ENCODE measurements around the gene CDH22. TPM values are rescaled to one million over a fixed set of nuclear protein-coding genes. Genes with fewer than 3 reads are reported as not detected.

CDH22 gene
- total and polyA plus RNA-seq, 10 of the 15 experiments (the other 5 are each of a cell fraction or from before 2014, with no cell fraction given) = not detected

DNA sequence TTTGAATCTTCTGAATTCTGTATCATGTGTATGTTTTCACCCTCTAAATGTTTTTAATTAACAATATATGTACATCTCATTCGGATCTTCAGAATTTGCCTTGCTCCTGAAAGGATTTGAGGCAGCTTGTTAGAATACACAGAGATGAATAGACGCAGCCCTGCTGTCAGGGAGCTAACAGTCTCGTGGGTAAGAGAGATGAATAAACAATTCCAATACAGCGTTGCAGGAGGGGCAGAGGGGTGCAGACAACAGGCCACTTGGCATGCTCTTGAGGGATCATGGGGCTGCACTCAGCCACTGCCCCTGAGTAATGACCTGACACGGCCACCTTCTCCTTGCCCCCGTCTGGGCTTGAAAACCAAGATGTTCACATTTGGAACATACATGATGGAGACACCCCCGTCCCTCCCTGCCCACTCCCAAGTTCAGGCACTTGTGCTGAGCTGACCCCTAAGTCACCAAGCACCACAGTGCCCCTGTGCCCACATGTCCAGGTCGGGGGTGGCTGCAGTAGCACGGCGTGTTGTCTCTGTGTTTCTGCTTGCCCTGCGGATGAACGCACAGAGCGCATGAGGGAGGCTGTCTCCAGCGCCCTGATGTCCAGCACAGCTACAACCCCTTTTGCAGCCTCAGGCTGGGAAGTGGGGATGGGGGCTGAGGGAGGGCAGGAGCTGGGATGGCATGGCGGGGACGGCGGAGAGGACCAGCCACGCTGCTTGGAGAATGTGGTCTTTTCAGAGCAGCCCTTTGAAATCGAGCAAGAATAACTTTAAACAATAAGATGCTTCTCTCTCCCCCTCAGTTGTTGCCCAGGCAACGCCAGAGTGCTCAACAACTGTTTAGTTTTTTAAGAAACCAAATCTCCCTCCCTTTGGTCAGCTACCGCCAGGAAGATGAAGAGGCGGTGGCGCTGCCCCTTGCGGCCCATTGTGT, 33.0 kb upstream of the CDH22 start (continued):
- TF ChIP-seq, protein P1, sequence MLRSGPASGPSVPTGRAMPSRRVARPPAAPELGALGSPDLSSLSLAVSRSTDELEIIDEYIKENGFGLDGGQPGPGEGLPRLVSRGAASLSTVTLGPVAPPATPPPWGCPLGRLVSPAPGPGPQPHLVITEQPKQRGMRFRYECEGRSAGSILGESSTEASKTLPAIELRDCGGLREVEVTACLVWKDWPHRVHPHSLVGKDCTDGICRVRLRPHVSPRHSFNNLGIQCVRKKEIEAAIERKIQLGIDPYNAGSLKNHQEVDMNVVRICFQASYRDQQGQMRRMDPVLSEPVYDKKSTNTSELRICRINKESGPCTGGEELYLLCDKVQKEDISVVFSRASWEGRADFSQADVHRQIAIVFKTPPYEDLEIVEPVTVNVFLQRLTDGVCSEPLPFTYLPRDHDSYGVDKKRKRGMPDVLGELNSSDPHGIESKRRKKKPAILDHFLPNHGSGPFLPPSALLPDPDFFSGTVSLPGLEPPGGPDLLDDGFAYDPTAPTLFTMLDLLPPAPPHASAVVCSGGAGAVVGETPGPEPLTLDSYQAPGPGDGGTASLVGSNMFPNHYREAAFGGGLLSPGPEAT (IDR thresholded peaks at IDR 0.05; ENCODE audit: low read depth) = no peak
- TF ChIP-seq CBX3 (IDR thresholded peaks at IDR 0.05; ENCODE audit: borderline replicate concordance, low read depth) (no peak), SIX5 (IDR thresholded peaks at IDR 0.05; ENCODE audit: low read depth, low read length, severe bottlenecking) (no peak), IRF4 (IDR thresholded peaks at IDR 0.05; ENCODE audit: low read depth, low read length) (no peak)

DNA sequence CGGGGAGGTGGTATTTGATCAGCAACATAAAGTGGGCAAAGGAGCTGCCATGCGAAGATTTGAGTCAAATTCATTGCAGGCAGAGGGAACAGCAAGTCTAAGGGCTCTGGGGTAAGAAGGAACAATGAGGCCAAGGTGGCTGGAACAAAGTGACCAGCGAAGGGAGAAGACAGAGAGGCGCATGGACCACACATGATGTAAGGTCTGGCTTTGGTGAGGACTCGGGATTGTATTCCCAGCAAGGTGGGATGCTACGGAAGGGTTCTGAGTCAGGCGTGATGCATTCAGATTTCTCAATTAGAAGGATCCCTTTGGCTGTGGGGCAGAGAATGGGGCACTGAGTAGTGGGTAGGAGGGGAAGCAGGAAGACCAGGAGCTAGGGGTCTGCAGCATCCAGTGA, 30.7 kb upstream of the CDH22 start:
- 32% methylated on average over 7 of the region's 7 CpGs for WGBS (ENCODE audit: insufficient coverage, insufficient replicate concordance, low lambda C conversion rate, missing lambda C conversion rate)
- FAIRE-seq (no peak), DNase-seq (ENCODE audit: low read depth, low spot score) (no peak), ATAC-seq (no peak)
- TF ChIP-seq TBL1XR1 (IDR thresholded peaks at IDR 0.05; ENCODE audit: low read depth, low read length) (no peak), SMARCA5 (IDR thresholded peaks at IDR 0.05) (no peak), POLR2AphosphoS2 (IDR thresholded peaks at IDR 0.05; ENCODE audit: low read depth, low read length) (no peak), NFIC (IDR thresholded peaks at IDR 0.05; ENCODE audit: low read depth, low read length) (no peak), PAX5 (IDR thresholded peaks at IDR 0.05; ENCODE audit: borderline replicate concordance, low read depth, low read length) (no peak)
- TF ChIP-seq, protein P2, sequence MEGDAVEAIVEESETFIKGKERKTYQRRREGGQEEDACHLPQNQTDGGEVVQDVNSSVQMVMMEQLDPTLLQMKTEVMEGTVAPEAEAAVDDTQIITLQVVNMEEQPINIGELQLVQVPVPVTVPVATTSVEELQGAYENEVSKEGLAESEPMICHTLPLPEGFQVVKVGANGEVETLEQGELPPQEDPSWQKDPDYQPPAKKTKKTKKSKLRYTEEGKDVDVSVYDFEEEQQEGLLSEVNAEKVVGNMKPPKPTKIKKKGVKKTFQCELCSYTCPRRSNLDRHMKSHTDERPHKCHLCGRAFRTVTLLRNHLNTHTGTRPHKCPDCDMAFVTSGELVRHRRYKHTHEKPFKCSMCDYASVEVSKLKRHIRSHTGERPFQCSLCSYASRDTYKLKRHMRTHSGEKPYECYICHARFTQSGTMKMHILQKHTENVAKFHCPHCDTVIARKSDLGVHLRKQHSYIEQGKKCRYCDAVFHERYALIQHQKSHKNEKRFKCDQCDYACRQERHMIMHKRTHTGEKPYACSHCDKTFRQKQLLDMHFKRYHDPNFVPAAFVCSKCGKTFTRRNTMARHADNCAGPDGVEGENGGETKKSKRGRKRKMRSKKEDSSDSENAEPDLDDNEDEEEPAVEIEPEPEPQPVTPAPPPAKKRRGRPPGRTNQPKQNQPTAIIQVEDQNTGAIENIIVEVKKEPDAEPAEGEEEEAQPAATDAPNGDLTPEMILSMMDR (IDR thresholded peaks at IDR 0.05 in 2 of 3, conservative IDR thresholded peaks at IDR 0.05 in 1 of 3; ENCODE audit: control insufficient read depth in 2 of 3, extremely low read depth in 1 of 3, insufficient read depth in 1 of 3, low read depth in 3 of 3, low read length in 3 of 3) = no peak
- in situ Hi-C loops (cut with MboI) = no loop called here
- H3K27me3 ChIP-seq (replicated peaks in 1 of 2; ENCODE audit: control insufficient read depth in 2 of 2, insufficient read depth in 2 of 2, low read length in 1 of 2) = peaks cover 3 to 4% of the 10 kb centered on the region in 2 experiments; a peak in 3 of 4 replicates
- ChIA-PET CTCF (no interaction called here), RAD21 (ENCODE audit: unreplicated experiment) (interaction anchor here (0.8 to 1.3 kb wide), 2 partner anchors 9 to 20 kb away, joined by 3 to 5 read pairs; no protein-coding TSS in a partner anchor), SMC1A (ENCODE audit: uncharacterized antibody, unreplicated experiment) (no interaction called here), POLR2A (no interaction called here)
- intact Hi-C loops (cut with micrococcal nuclease; ENCODE audit: unreplicated experiment) = no loop called here
- H4K20me1 ChIP-seq (ENCODE audit: control insufficient read depth, insufficient read depth) = no peaks in the 10 kb centered on the region
- H3K36me3 ChIP-seq (ENCODE audit: control insufficient read depth in 2 of 2, insufficient read depth in 2 of 2, low read length in 1 of 2) = no peaks in the 10 kb centered on the region
- BruUV-seq (replicated peaks) = no TSS peak
- no peaks in the 10 kb centered on the region for H3K9me3 ChIP-seq (replicated peaks; ENCODE audit: control insufficient read depth, insufficient read depth, low read length)
- no peak overlapping the region for H3K4me3 ChIP-seq
- no peaks in the 10 kb centered on the region for H3K79me2 ChIP-seq (ENCODE audit: control insufficient read depth, insufficient read depth, low read length)
- no peak overlapping the region for H3K4me2 ChIP-seq (ENCODE audit: control insufficient read depth, insufficient read depth)
- H3K27ac ChIP-seq (ENCODE audit: control insufficient read depth, insufficient read depth) = no peak overlapping the region
- no peaks in the 10 kb centered on the region for H3K4me1 ChIP-seq (ENCODE audit: control insufficient read depth, insufficient read depth, low read length)
- no peak overlapping the region for H3K9ac ChIP-seq (ENCODE audit: control insufficient read depth, insufficient read depth, low read length)
- H2AFZ ChIP-seq (ENCODE audit: control insufficient read depth, low read depth, low read length) = no peak overlapping the region

Measured in GM12878 (cell line).